HL-60 (cell line): Measurements from ENCODE around the gene ENPP3.

Source experiments
- DNase-seq, 2 experiments: peaks; one replicate each; pipeline ENCODE4 v3.0.0-alpha.2; 2010 to 2020; ENCODE audit warnings: low read depth in 1 of 2, low spot score in 1 of 2
- H3K27ac ChIP-seq: fragments of 250-450 bp; sonication (Bioruptor Pico); replicated peaks from 2 replicates; pipeline ENCODE4 v1.5.1; 2020; ENCODE audit warnings: mild to moderate bottlenecking, moderate library complexity
- H3K27me3 ChIP-seq: fragments of 250-450 bp; sonication (Bioruptor Pico); 2 replicates; pipeline ENCODE4 v1.5.1; 2021; ENCODE audit warnings: mild to moderate bottlenecking, moderate library complexity; ENCODE audit not compliant: insufficient read depth, poor library complexity, severe bottlenecking
- H3K4me3 ChIP-seq: replicated peaks from 2 replicates; pipeline ENCODE4 v1.5.1; 2011; ENCODE audit warnings: mild to moderate bottlenecking, control low read depth, low read length; ENCODE audit not compliant: insufficient read depth
- CTCF ChIP-seq: IDR thresholded peaks from one replicate; pipeline ENCODE4 v1.5.1; 2011; ENCODE audit warnings: low read length, control low read depth, inconsistent platforms; ENCODE audit not compliant: insufficient read depth
- GABPA ChIP-seq: IDR thresholded peaks from 2 replicates; pipeline ENCODE4 v1.6.1; 2012; ENCODE audit warnings: low read depth
- POLR2AphosphoS5 ChIP-seq: IDR thresholded peaks from 2 replicates; pipeline ENCODE4 v1.6.1; 2012; ENCODE audit warnings: low read depth
- REST ChIP-seq: IDR thresholded peaks from 2 replicates; pipeline ENCODE4 v1.6.1; 2012; ENCODE audit warnings: low read depth; ENCODE audit not compliant: insufficient replicate concordance
- SPI1 ChIP-seq: IDR thresholded peaks from 2 replicates; pipeline ENCODE4 v1.6.1; 2012; ENCODE audit warnings: low read depth, mild to moderate bottlenecking, borderline replicate concordance

ENPP3 gene

GRCh38 chr6:131733376-131734016 lies 96.4 kb downstream of the ENPP3 start:
- Histone ChIP-seq H3K4me3 (no peak overlapping the region), H3K27ac (no peak overlapping the region), H3K27me3 (no peaks in the 10 kb centered on the region)
- DNase-seq, result no peak
- no peak for TF ChIP-seq GABPA
- TF ChIP-seq POLR2AphosphoS5, result no peak
- no peak for TF ChIP-seq CTCF
- no peak for TF ChIP-seq SPI1
- TF ChIP-seq REST, result no peak

GRCh38 chr6:131736003-131736596 lies 99.0 kb downstream of the ENPP3 start:
- no peak overlapping the region for H3K4me3 ChIP-seq
- DNase-seq, result no peak

More at GRCh38 chr6:131736003-131736596, 99.0 kb downstream of the ENPP3 start:
- H3K27ac ChIP-seq, result no peak overlapping the region
- TF ChIP-seq CTCF (no peak), REST (no peak), GABPA (no peak), SPI1 (no peak), POLR2AphosphoS5 (no peak)
- H3K27me3 ChIP-seq, result no peaks in the 10 kb centered on the region
